ENCODE data around the gene KDM6A.

The KDM6A gene

DNA sequence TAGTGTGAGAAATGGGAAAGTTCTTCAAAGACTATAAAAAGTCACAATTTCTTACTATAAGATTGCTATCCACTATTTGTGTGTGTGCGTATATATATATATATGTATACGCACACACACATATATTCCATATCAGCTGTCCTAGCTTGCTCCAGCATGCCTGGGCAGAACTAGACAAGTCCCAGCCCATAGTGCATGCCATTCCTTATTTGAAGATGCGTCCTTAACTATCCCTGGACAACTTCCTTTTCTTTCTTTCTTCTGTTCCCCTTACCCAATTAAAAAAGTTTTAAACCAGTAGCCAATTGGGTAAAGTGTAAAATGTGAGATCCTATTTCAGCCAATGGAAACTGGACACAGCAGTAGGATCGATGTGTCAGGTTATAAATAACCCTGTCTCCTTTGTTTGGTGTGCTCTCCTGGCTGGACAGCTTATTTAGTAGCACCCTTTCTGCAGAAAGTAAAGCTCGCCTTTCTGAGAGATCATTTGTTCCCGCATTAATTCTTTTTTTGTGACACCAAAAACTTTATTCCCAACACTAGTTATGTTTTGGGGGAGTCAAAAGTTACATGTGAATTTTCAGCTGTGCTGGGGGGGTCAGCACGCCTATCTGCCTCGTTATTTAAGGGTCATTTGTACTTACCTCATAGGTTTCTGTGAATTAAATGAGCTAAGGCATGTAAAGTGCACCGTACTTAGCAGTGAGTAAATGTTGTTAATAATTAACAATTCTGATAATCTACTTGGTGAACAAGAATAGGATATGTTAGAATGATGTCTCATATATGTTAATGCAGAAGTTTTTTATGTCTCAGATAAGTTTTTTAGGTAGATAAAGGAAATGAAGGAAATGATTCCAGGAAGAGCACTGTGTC is 40.9 kb downstream of the KDM6A start:
- no peak for DNase-seq
- in situ Hi-C loops (cut with HindIII; ENCODE audit: low pct_ligation_motif_present, low sequenced_read_pairs) = no loop called here
- Histone ChIP-seq H3K27me3 (replicated peaks) (no peaks in the 10 kb centered on the region), H3K27ac (no peak overlapping the region), H3K4me3 (ENCODE audit: low read depth, low read length) (no peak overlapping the region), H3K36me3 (replicated peaks) (no peaks in the 10 kb centered on the region)
- TF ChIP-seq, protein P1, sequence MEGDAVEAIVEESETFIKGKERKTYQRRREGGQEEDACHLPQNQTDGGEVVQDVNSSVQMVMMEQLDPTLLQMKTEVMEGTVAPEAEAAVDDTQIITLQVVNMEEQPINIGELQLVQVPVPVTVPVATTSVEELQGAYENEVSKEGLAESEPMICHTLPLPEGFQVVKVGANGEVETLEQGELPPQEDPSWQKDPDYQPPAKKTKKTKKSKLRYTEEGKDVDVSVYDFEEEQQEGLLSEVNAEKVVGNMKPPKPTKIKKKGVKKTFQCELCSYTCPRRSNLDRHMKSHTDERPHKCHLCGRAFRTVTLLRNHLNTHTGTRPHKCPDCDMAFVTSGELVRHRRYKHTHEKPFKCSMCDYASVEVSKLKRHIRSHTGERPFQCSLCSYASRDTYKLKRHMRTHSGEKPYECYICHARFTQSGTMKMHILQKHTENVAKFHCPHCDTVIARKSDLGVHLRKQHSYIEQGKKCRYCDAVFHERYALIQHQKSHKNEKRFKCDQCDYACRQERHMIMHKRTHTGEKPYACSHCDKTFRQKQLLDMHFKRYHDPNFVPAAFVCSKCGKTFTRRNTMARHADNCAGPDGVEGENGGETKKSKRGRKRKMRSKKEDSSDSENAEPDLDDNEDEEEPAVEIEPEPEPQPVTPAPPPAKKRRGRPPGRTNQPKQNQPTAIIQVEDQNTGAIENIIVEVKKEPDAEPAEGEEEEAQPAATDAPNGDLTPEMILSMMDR (IDR thresholded peaks at IDR 0.05; ENCODE audit: low read depth, low read length, missing control alignments) = no peak

DNA sequence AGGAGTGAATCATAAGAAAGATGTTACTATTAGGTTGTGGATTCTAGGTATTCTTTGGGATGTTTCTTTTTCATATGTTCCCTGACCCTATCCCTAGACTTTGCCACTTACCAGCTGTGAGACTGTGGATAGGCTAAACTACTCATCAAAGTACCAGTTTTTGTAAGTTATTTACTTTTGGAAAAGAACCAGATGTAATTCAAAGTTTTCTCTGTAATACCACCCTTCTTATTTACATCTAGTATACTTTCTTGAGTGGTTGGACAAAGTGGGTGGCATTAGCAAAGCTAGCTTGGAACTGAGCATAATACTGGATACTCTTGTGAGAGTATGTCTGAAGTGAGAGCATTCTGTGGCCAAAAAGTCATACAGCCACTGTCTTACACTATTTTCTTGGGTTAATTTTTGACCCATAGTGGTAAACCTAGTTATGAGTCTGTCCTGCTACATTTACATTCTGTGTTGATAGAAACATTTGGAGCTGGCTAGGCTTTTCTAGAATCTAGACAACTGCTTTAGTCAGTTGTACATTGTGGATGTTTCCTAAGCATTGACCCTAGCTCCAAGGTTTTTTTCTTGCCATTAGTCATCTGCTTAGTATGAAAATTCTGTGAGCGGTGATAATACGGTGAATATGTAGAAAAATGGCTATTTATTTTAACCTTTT is 41.7 kb downstream of the KDM6A start:
- Histone ChIP-seq H3K4me3 (ENCODE audit: low read depth, low read length) (no peak overlapping the region), H3K27ac (peak overlapping the region; percentile 18), H3K36me3 (replicated peaks) (no peaks in the 10 kb centered on the region), H3K27me3 (replicated peaks) (no peaks in the 10 kb centered on the region)
- DNase-seq = peak; percentile 52
- TF ChIP-seq, protein P1 (IDR thresholded peaks at IDR 0.05; ENCODE audit: low read depth, low read length, missing control alignments) = no peak
- in situ Hi-C loops (cut with HindIII; ENCODE audit: low pct_ligation_motif_present, low sequenced_read_pairs) = no loop called here

DNA sequence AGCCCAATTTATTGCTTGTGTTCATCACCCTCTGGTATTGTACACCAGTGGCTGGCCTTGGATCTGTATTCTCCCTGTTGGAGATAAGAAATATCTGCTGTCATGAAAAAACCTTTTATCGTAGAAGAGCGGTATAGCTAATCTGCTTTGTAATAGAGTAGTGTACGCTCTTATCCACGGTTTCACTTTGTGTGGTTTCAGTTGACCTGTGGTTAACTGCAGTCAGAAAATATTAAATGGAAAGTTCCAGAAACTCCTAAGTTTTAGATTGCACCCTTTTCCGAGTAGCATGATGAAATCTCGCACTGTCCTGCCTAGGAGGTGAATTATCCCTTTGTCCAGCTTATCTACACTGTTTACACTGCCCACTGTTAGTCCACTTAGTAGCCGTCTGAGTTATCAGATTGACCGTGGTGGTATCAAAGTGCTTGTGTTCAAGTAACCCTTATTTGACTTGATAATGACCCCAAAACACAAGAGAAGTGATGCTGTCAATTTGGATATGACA is 42.4 kb downstream of the KDM6A start:
- no peak overlapping the region for H3K27ac ChIP-seq
- H3K36me3 ChIP-seq (replicated peaks) = no peaks in the 10 kb centered on the region
- TF ChIP-seq, protein P1 (IDR thresholded peaks at IDR 0.05; ENCODE audit: low read depth, low read length, missing control alignments) = no peak
- in situ Hi-C loops (cut with HindIII; ENCODE audit: low pct_ligation_motif_present, low sequenced_read_pairs) = no loop called here
- no peak overlapping the region for H3K4me3 ChIP-seq (ENCODE audit: low read depth, low read length)
- no peaks in the 10 kb centered on the region for H3K27me3 ChIP-seq (replicated peaks)
- no peak for DNase-seq

DNA sequence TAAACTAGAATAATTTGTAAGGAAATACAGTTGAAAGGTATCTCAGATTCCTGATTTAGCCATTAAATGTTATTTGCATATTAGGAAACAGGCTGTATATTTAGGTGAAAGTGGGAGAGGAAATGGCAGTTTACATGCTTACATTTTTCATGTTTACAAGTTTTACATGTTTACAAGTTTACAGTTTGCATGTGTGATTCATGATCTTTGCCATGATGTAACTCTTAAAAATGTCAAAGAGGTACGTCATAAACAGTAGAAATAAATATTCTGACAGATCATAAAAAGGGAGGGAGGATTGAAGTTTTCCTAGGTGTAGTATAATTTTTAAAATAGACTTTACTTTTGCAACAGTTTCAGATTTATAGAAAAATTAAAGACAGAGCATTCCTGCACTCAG is 45.7 kb downstream of the KDM6A start:
- Histone ChIP-seq H3K36me3 (replicated peaks) (no peaks in the 10 kb centered on the region), H3K27me3 (replicated peaks) (no peaks in the 10 kb centered on the region), H3K4me3 (ENCODE audit: low read depth, low read length) (no peak overlapping the region), H3K27ac (no peak overlapping the region)
- TF ChIP-seq, protein P1 (IDR thresholded peaks at IDR 0.05; ENCODE audit: low read depth, low read length, missing control alignments) = no peak
- in situ Hi-C loops (cut with HindIII; ENCODE audit: low pct_ligation_motif_present, low sequenced_read_pairs) = no loop called here
- no peak for DNase-seq

DNA sequence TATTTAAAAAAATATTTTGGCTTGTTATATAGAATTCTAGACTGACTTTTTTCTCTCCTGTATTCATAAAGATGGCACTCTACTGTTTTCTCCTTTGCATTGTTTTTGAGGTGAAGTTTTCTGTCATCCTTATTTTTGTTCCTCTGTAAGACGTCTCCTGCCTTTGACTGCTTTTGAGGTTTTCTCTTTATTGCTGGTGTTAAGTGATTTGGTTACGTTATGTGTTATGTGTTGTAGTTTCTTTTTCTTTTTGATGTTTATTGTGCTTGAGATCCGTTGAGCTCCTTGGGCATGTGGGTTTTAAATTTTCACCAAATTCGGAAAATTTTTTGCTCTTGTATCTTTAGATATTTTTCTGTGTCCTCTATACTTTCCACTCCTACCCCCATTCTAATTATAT is 50.0 kb downstream of the KDM6A start:
- no peaks in the 10 kb centered on the region for H3K36me3 ChIP-seq (replicated peaks)
- H3K27ac ChIP-seq = no peak overlapping the region
- H3K27me3 ChIP-seq (replicated peaks) = no peaks in the 10 kb centered on the region
- no peak overlapping the region for H3K4me3 ChIP-seq (ENCODE audit: low read depth, low read length)
- TF ChIP-seq, protein P1 (IDR thresholded peaks at IDR 0.05; ENCODE audit: low read depth, low read length, missing control alignments) = no peak
- in situ Hi-C loops (cut with HindIII; ENCODE audit: low pct_ligation_motif_present, low sequenced_read_pairs) = no loop called here
- DNase-seq = no peak

All from brain microvascular endothelial cell (primary cell).